GM23338 (cell line): ENCODE data around the gene PACS2.

Experiments
- EZH2 ChIP-seq: fragments of 200-600 bp; sonication (generic); IDR thresholded peaks from one replicate; pipeline ENCODE4 v1.8.0; 2017; ENCODE audit warnings: antibody characterized with exemption, mild to moderate bottlenecking, low read depth; ENCODE audit not compliant: unreplicated experiment
- EZH2phosphoT487 ChIP-seq: fragments of 200-600 bp; sonication (generic); IDR thresholded peaks from one replicate; pipeline ENCODE4 v1.8.1; 2018; ENCODE audit warnings: antibody characterized with exemption; ENCODE audit not compliant: unreplicated experiment
- JUNB ChIP-seq: IDR thresholded peaks from one replicate; pipeline ENCODE4 v1.6.1; 2016; ENCODE audit warnings: antibody characterized with exemption; ENCODE audit not compliant: unreplicated experiment
- NANOG ChIP-seq: IDR thresholded peaks from 2 replicates; pipeline ENCODE4 v1.6.1; 2016; ENCODE audit warnings: antibody characterized with exemption, borderline replicate concordance
- POLR2AphosphoS5 ChIP-seq: IDR thresholded peaks from 2 replicates; pipeline ENCODE4 v1.6.1; 2016; ENCODE audit warnings: antibody characterized with exemption, low read depth
- STAT1 ChIP-seq: IDR thresholded peaks from one replicate; pipeline ENCODE4 v1.6.1; 2016; ENCODE audit warnings: antibody characterized with exemption; ENCODE audit not compliant: unreplicated experiment
- ZNF331 ChIP-seq: fragments of 250-450 bp; sonication (Bioruptor Pico); IDR thresholded peaks from 2 replicates; pipeline ENCODE4 v1.5.0; 2020; ENCODE audit warnings: low read depth, mild to moderate bottlenecking, moderate library complexity
- TF ChIP-seq, protein P1 (sequence below), 2 experiments: fragments of 200-600 bp in 1 of 2; sonication (generic) in 1 of 2; conservative IDR thresholded peaks; 2 replicates each; pipeline versions ENCODE4 v1.5.1 to v1.6.1; 2016 to 2017; ENCODE audit warnings: antibody characterized with exemption in 2 of 2, low read depth in 2 of 2, mild to moderate bottlenecking in 2 of 2, moderate library complexity in 1 of 2
- TF ChIP-seq, protein P2 (sequence below): IDR thresholded peaks from one replicate; pipeline ENCODE4 v1.6.1; 2018; ENCODE audit warnings: antibody characterized with exemption; ENCODE audit not compliant: unreplicated experiment
- TF ChIP-seq, protein P3 (sequence below): IDR thresholded peaks from 2 replicates; pipeline ENCODE4 v1.6.1; 2016; ENCODE audit warnings: antibody characterized with exemption

DNA sequence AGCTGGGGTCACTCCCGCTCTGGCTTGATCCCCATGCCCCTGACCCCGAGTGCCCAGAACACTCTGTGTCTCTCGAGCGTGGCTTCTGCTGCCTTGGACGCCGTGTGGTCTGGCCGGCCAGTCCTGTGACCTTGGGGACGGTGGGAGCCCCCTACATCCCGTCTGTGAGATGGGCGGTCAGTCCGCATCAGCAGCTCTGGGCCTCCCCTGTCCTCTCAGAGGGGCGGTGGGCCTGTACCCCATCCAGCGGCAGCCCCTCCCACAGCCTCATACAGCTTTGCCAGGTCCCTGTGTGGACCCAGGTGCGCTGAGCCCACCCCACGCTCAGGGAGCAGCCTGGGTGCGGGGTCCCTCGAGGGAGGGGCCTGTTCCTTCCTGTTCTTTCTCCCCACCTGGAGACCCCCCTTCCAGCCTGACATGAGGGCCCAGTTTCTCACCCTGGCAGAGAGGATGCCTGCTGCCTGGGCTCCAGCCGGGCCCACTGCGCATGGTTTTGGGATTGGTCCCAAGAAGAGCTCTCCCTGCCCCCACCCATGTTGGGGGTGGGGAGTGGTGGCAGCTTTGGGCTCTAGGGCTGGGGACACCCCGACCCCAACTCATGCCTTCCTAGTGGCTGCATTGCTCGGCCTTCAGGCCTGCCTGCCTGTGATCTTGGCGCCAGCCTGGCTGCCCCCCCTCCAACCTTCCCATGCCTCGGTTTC, 106.6 kb downstream of the PACS2 start:
- TF ChIP-seq, protein P1, sequence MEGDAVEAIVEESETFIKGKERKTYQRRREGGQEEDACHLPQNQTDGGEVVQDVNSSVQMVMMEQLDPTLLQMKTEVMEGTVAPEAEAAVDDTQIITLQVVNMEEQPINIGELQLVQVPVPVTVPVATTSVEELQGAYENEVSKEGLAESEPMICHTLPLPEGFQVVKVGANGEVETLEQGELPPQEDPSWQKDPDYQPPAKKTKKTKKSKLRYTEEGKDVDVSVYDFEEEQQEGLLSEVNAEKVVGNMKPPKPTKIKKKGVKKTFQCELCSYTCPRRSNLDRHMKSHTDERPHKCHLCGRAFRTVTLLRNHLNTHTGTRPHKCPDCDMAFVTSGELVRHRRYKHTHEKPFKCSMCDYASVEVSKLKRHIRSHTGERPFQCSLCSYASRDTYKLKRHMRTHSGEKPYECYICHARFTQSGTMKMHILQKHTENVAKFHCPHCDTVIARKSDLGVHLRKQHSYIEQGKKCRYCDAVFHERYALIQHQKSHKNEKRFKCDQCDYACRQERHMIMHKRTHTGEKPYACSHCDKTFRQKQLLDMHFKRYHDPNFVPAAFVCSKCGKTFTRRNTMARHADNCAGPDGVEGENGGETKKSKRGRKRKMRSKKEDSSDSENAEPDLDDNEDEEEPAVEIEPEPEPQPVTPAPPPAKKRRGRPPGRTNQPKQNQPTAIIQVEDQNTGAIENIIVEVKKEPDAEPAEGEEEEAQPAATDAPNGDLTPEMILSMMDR (conservative IDR thresholded peaks at IDR 0.05; ENCODE audit: low read depth in 2 of 2), result no peak
- no peak for TF ChIP-seq EZH2phosphoT487
- TF ChIP-seq, protein P2, sequence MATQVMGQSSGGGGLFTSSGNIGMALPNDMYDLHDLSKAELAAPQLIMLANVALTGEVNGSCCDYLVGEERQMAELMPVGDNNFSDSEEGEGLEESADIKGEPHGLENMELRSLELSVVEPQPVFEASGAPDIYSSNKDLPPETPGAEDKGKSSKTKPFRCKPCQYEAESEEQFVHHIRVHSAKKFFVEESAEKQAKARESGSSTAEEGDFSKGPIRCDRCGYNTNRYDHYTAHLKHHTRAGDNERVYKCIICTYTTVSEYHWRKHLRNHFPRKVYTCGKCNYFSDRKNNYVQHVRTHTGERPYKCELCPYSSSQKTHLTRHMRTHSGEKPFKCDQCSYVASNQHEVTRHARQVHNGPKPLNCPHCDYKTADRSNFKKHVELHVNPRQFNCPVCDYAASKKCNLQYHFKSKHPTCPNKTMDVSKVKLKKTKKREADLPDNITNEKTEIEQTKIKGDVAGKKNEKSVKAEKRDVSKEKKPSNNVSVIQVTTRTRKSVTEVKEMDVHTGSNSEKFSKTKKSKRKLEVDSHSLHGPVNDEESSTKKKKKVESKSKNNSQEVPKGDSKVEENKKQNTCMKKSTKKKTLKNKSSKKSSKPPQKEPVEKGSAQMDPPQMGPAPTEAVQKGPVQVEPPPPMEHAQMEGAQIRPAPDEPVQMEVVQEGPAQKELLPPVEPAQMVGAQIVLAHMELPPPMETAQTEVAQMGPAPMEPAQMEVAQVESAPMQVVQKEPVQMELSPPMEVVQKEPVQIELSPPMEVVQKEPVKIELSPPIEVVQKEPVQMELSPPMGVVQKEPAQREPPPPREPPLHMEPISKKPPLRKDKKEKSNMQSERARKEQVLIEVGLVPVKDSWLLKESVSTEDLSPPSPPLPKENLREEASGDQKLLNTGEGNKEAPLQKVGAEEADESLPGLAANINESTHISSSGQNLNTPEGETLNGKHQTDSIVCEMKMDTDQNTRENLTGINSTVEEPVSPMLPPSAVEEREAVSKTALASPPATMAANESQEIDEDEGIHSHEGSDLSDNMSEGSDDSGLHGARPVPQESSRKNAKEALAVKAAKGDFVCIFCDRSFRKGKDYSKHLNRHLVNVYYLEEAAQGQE, result no peak
- TF ChIP-seq POLR2AphosphoS5, result no peak
- TF ChIP-seq NANOG, result no peak
- TF ChIP-seq JUNB, result no peak
- TF ChIP-seq, protein P3, sequence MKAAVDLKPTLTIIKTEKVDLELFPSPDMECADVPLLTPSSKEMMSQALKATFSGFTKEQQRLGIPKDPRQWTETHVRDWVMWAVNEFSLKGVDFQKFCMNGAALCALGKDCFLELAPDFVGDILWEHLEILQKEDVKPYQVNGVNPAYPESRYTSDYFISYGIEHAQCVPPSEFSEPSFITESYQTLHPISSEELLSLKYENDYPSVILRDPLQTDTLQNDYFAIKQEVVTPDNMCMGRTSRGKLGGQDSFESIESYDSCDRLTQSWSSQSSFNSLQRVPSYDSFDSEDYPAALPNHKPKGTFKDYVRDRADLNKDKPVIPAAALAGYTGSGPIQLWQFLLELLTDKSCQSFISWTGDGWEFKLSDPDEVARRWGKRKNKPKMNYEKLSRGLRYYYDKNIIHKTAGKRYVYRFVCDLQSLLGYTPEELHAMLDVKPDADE, result no peak
- no peak for TF ChIP-seq EZH2
- TF ChIP-seq ZNF331 (CRISPR knock-in tag), result no peak
- TF ChIP-seq STAT1, result no peak
